CD4-positive, CD25-positive, alpha-beta regulatory T cell (primary cell): Measurements from ENCODE around the gene ADRA2C. TPM values are rescaled to one million over a fixed set of nuclear protein-coding genes. Genes with fewer than 3 reads are reported as not detected.

Experiments used
- ATAC-seq, 2 donors: fragments of 150-1000 bp; cut with Tn5 transposase; one replicate each; pipeline ENCODE4 v1.10.0; 2021; ENCODE audit warnings: low read depth in 2 of 2, moderate number of reproducible peaks in 2 of 2, moderate library complexity in 1 of 2
- DNase-seq, 3 donors: peaks; one replicate each; pipeline versions ENCODE4 v3.0.0 to v3.0.0-alpha.2; 2012 to 2022; ENCODE audit warnings: mixed read lengths in 1 of 3
- H3K27ac ChIP-seq: one replicate; pipeline ENCODE4 v1.7.0; 2013; ENCODE audit warnings: mild to moderate bottlenecking, low read length; ENCODE audit not compliant: insufficient read depth, poor library complexity, severe bottlenecking
- H3K27me3 ChIP-seq: one replicate; pipeline ENCODE4 v1.7.0; 2013; ENCODE audit warnings: low read length; ENCODE audit not compliant: control insufficient read depth, insufficient read depth
- H3K36me3 ChIP-seq: one replicate; pipeline ENCODE4 v1.7.0; 2013; ENCODE audit warnings: mild to moderate bottlenecking, low read length, moderate library complexity; ENCODE audit not compliant: control insufficient read depth, insufficient read depth
- H3K4me1 ChIP-seq: 2 replicates; pipeline ENCODE4 v1.7.0; 2013; ENCODE audit warnings: mild to moderate bottlenecking, low read length; ENCODE audit not compliant: insufficient read depth, control insufficient read depth, poor library complexity, severe bottlenecking
- H3K4me3 ChIP-seq: one replicate; pipeline ENCODE4 v1.7.0; 2013; ENCODE audit warnings: low read depth, mild to moderate bottlenecking, low read length, moderate library complexity
- H3K9me3 ChIP-seq, 2 experiments: 1 replicate in 1 of 2; 2 replicates in 1 of 2; pipeline ENCODE4 v1.7.0; 2013; ENCODE audit warnings: low read length in 2 of 2, mild to moderate bottlenecking in 1 of 2, moderate library complexity in 1 of 2; ENCODE audit not compliant: control insufficient read depth in 2 of 2
- H3K27ac Mint-ChIP-seq, 3 donors: one replicate each; pipeline ENCODE4 v1.8.0; 2020 to 2022; ENCODE audit warnings: mild to moderate bottlenecking in 3 of 3, mixed read lengths in 3 of 3, moderate library complexity in 2 of 3
- H3K27me3 Mint-ChIP-seq: one replicate; pipeline ENCODE4 v1.8.0; 2022; ENCODE audit warnings: mild to moderate bottlenecking, mixed read lengths
- H3K36me3 Mint-ChIP-seq: one replicate; pipeline ENCODE4 v1.8.0; 2020; ENCODE audit warnings: mixed read lengths
- H3K4me1 Mint-ChIP-seq, 4 donors: one replicate each; pipeline ENCODE4 v1.8.0; 2020 to 2022; ENCODE audit warnings: mixed read lengths in 4 of 4, mild to moderate bottlenecking in 1 of 4
- H3K4me3 Mint-ChIP-seq, 4 donors: one replicate each; pipeline ENCODE4 v1.8.0; 2020 to 2022; ENCODE audit warnings: mild to moderate bottlenecking in 4 of 4, mixed read lengths in 4 of 4, moderate library complexity in 3 of 4
- H3K9me3 Mint-ChIP-seq, 7 donors: one replicate each; pipeline ENCODE4 v1.8.0; 2020 to 2022; ENCODE audit warnings: mixed read lengths in 7 of 7, mild to moderate bottlenecking in 3 of 7, moderate library complexity in 2 of 7
- polyA plus RNA-seq, 4 donors: library from polyadenylated mRNA; unstranded; fragments of 300-500 nt; fragmentation: Illumina TruSeq; gene quantifications; one replicate each; pipeline ENCODE4 v1.2.3, GENCODE V29; 2021
- total RNA-seq: library from RNA; stranded (reverse); gene quantifications from one replicate; pipeline ENCODE4 v1.2.3, GENCODE V29; 2022

The ADRA2C gene
- total and polyA plus RNA-seq, 5 donors from 2014 or later: not detected

DNA sequence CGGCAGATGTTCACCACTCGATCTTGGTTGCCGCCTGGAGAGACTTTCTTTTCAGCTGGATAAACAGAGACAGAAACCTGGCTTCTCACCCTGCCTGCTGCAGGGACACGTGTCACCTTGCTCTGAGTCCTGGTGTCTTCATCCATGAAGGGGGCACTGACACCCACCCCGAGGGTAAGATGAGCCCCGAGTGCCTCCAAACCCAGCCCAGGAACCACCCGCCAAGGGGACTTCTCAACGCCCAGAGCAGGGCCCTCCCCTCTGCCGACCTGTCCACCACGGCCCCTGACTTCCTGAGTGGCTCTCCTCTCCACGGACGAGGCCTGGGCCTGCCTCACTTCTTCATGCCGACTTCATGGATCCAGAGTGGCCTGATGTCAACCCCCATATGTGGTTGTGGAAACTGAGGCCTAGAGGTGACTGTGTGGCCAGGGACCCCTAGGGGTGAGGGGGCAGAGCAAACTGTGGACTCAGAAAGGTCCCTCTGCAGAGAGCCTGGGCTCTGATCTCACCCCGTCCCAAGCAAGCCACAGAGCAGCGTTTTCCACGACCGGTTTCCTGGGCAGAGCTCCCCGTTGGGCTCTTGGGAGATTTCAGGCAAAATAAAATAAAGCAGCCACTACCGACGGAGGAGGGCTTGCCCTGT, 5.1 kb downstream of the ADRA2C start:
- Histone ChIP-seq H3K27me3 (no peaks in the 10 kb centered on the region), H3K4me1 (no peaks in the 10 kb centered on the region), H3K36me3 (no peaks in the 10 kb centered on the region), H3K27ac (no peak overlapping the region), H3K4me3 (no peak overlapping the region), H3K9me3 (no peaks in the 10 kb centered on the region)
- Mint-ChIP-seq H3K36me3 (no peaks in the 10 kb centered on the region), H3K27ac (no peak overlapping the region), H3K9me3 (peaks cover 0 to 2% (median 0%) of the 10 kb centered on the region in 7 donors), H3K4me1 (peaks cover 0 to 8% (median 0%) of the 10 kb centered on the region in 4 donors), H3K4me3 (no peak overlapping the region), H3K27me3 (peaks cover 25% of the 10 kb centered on the region)
- DNase-seq: no peak
- no peak for ATAC-seq

DNA sequence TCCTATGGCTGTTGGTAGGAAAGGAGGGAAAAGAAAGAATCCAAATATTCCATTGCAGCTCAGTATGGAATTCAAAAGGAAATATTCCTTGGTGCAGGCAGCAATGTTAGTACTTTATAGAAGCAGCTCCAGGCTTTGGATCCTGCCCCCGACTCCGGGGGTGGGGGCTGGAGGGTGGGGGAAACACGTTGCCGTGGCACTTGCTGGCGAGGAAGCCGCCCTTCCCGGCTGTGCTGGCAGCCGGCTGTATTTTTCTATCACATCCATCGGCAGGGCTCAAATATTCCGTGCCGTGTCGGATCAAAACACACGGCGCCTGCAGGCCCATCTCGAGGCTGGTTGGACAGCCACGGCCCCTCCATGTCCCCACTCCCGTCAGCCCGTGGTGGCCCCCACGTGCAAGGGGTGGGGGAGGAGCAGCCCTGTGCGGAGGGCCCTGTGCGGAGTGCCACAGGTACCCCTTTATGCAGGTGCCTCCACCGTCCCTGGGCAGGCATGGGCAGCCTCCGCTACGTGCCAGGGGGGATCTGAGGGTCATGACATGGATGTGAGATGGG, 5.8 kb downstream of the ADRA2C start:
- peaks cover 25% of the 10 kb centered on the region for H3K27me3 Mint-ChIP-seq
- peaks cover 0 to 2% (median 0%) of the 10 kb centered on the region in 7 donors for H3K9me3 Mint-ChIP-seq
- H3K36me3 Mint-ChIP-seq: no peaks in the 10 kb centered on the region
- no peak overlapping the region for H3K4me3 Mint-ChIP-seq
- peaks cover 0 to 4% (median 0%) of the 10 kb centered on the region in 4 donors for H3K4me1 Mint-ChIP-seq
- no peak overlapping the region for H3K4me3 ChIP-seq
- no peak for DNase-seq
- no peaks in the 10 kb centered on the region for H3K27me3 ChIP-seq
- no peaks in the 10 kb centered on the region for H3K36me3 ChIP-seq
- no peak overlapping the region for H3K27ac Mint-ChIP-seq
- no peaks in the 10 kb centered on the region for H3K4me1 ChIP-seq
- no peak overlapping the region for H3K27ac ChIP-seq
- H3K9me3 ChIP-seq: no peaks in the 10 kb centered on the region
- ATAC-seq: no peak

DNA sequence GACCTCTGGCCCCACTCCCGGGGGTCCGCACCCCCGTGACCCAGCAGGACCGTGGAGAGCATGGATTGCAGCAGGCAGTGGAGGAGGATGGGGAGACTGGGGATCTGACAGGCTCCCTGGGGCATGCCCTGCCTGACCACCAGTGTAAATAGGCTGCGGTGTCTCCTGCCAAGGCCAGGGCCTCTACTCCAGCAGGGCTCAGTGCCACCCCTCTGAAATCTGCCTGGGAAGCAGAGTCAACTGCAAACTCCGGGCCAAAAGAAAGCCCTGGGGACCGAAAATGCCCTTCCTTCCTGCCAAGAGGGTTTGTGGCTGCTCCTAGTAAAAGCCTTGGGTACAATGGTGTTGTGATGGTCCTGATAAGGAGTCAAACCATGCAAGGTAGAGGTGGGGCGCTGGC, 6.4 kb downstream of the ADRA2C start:
- Mint-ChIP-seq H3K27me3 (peaks cover 22% of the 10 kb centered on the region), H3K4me3 (no peak overlapping the region), H3K9me3 (peaks cover 0 to 2% (median 0%) of the 10 kb centered on the region in 7 donors), H3K36me3 (no peaks in the 10 kb centered on the region), H3K4me1 (peaks cover 0 to 2% (median 0%) of the 10 kb centered on the region in 4 donors), H3K27ac (no peak overlapping the region)
- Histone ChIP-seq H3K27ac (no peak overlapping the region), H3K27me3 (no peaks in the 10 kb centered on the region), H3K9me3 (no peaks in the 10 kb centered on the region), H3K4me3 (no peak overlapping the region), H3K36me3 (no peaks in the 10 kb centered on the region), H3K4me1 (no peaks in the 10 kb centered on the region)
- DNase-seq: no peak
- no peak for ATAC-seq

- Histone ChIP-seq H3K9me3 (no peaks in the 10 kb centered on the region), H3K4me3 (no peak overlapping the region), H3K36me3 (no peaks in the 10 kb centered on the region), H3K4me1 (no peaks in the 10 kb centered on the region), H3K27me3 (no peaks in the 10 kb centered on the region), H3K27ac (no peak overlapping the region)
- Mint-ChIP-seq H3K27me3 (peaks cover 12% of the 10 kb centered on the region), H3K9me3 (peaks cover 0 to 3% (median 0%) of the 10 kb centered on the region in 7 donors), H3K4me3 (no peak overlapping the region), H3K36me3 (no peaks in the 10 kb centered on the region), H3K4me1 (no peaks in the 10 kb centered on the region), H3K27ac (no peak overlapping the region)
- DNase-seq (no peak), ATAC-seq (no peak)
Observed at GRCh38 chr4:3773552-3774001, 7.4 kb downstream of the ADRA2C start.

DNA sequence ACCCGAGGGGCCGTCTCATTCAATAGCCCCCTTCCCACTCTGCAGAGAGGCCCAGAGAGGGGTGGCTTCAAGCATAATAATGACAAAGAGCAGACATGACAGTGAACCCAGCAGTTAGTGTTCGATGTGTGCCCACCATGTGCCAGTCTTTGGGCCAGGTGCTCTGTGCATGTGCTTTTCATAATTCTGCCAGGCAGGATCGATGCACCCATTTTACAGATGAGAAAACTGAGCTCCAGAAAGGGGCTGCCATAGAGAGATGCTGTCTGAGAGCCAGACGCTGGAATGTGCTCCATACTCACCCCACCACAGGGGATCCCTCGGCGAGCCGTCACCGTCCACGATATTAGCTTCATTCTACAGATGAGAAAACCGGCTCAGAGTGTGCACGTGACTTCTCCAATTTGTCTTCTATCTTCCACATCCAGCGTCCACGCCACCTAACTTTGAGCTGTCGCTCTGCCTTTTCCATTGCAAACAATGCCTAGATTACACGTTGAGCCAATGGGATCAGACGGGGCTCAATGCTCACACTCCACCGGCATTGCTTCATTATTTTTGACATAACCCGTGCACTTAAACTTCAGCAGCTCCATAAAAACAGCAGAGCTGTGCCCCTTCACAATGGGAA, 8.2 kb downstream of the ADRA2C start:
- Mint-ChIP-seq H3K4me1 (no peaks in the 10 kb centered on the region), H3K27me3 (peaks cover 8% of the 10 kb centered on the region), H3K36me3 (no peaks in the 10 kb centered on the region), H3K4me3 (no peak overlapping the region), H3K9me3 (peaks cover 0 to 3% (median 0%) of the 10 kb centered on the region in 7 donors), H3K27ac (no peak overlapping the region)
- Histone ChIP-seq H3K36me3 (no peaks in the 10 kb centered on the region), H3K4me3 (no peak overlapping the region), H3K27ac (no peak overlapping the region), H3K4me1 (no peaks in the 10 kb centered on the region), H3K27me3 (no peaks in the 10 kb centered on the region), H3K9me3 (no peaks in the 10 kb centered on the region)
- ATAC-seq (no peak), DNase-seq (no peak)

DNA sequence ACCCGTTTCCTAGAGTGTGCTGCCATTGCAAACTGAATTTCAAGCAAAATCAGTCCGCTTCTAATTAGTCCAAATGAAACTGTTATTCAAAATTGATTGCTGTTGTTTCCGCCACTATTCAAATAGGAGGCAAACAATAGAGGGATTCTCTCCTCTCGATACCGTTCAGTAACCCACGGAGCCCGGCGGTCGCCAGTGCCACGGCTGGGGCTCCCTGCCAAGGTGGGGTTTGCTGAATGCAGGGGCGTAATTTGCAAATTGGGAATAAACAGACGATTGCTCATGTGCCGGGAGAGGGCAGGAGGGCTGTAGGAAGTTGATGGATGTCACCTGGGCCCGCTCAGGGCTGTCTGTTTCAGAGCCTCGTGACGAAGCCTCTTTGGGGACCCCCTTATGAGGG, 8.8 kb downstream of the ADRA2C start:
- no peak for DNase-seq
- H3K27ac ChIP-seq: no peak overlapping the region
- H3K9me3 Mint-ChIP-seq: peaks cover 0 to 3% (median 0%) of the 10 kb centered on the region in 7 donors

GRCh38 chr4:3775576-3775975, 9.4 kb downstream of the ADRA2C start:
- no peak overlapping the region for H3K27ac ChIP-seq
- no peaks in the 10 kb centered on the region for H3K36me3 ChIP-seq
- Mint-ChIP-seq H3K4me3 (no peak overlapping the region), H3K27ac (no peak overlapping the region), H3K4me1 (no peaks in the 10 kb centered on the region), H3K9me3 (peaks cover 0 to 3% (median 0%) of the 10 kb centered on the region in 7 donors), H3K27me3 (peaks cover 8% of the 10 kb centered on the region), H3K36me3 (no peaks in the 10 kb centered on the region)
- no peaks in the 10 kb centered on the region for H3K27me3 ChIP-seq
- no peaks in the 10 kb centered on the region for H3K9me3 ChIP-seq
- H3K4me3 ChIP-seq: no peak overlapping the region
- no peaks in the 10 kb centered on the region for H3K4me1 ChIP-seq
- DNase-seq (no peak), ATAC-seq (no peak)

More for the DNA sequence above, 8.8 kb downstream of the ADRA2C start:
- Mint-ChIP-seq H3K4me1 (no peaks in the 10 kb centered on the region), H3K4me3 (no peak overlapping the region), H3K27ac (no peak overlapping the region), H3K36me3 (no peaks in the 10 kb centered on the region), H3K27me3 (peaks cover 8% of the 10 kb centered on the region)
- no peak for ATAC-seq
- H3K4me3 ChIP-seq: no peak overlapping the region
- no peaks in the 10 kb centered on the region for H3K36me3 ChIP-seq
- no peaks in the 10 kb centered on the region for H3K9me3 ChIP-seq
- no peaks in the 10 kb centered on the region for H3K4me1 ChIP-seq
- no peaks in the 10 kb centered on the region for H3K27me3 ChIP-seq
